ENCODE measurements around the gene RAP1A.

RAP1A gene

GRCh38 chr1:111734426-111734825 lies 114.8 kb downstream of the RAP1A start:
- peaks cover 5% of the 10 kb centered on the region; the same call in 1 of the 2 replicates for H3F3A ChIP-seq (ENCODE audit: insufficient read depth, low read length)
- no peak overlapping the region for H3K27ac ChIP-seq (ENCODE audit: low read length)
- H3K4me2 ChIP-seq (ENCODE audit: low read depth, low read length): no peak overlapping the region
- H3K79me2 ChIP-seq (ENCODE audit: low read length): peaks cover 3% of the 10 kb centered on the region; the same call in 1 of the 2 replicates
- no peaks in the 10 kb centered on the region for H3K9me3 ChIP-seq (replicated peaks; ENCODE audit: insufficient read depth, low read length)
- H4K20me1 ChIP-seq (ENCODE audit: insufficient read depth, low read length): no peaks in the 10 kb centered on the region
- no peak for DNase-seq
- H3K9me2 ChIP-seq (replicated peaks; ENCODE audit: insufficient read depth, low read length): no peaks in the 10 kb centered on the region
- H3K27me3 ChIP-seq (replicated peaks; ENCODE audit: insufficient read depth, low read length): no peaks in the 10 kb centered on the region
- H3K4me3 ChIP-seq (ENCODE audit: low read length): no peak overlapping the region
- no peaks in the 10 kb centered on the region for H3K36me3 ChIP-seq (replicated peaks; ENCODE audit: insufficient read depth, low read length)
- H3K4me1 ChIP-seq (ENCODE audit: low read length): peaks cover 8% of the 10 kb centered on the region
- no peak for TF ChIP-seq EZH2 (optimal IDR thresholded peaks at IDR 0.05; ENCODE audit: low read depth, low read length)
- TF ChIP-seq EZH2phosphoT487 (IDR thresholded peaks at IDR 0.05; ENCODE audit: low read length): no peak
- no peak for TF ChIP-seq CTCF (IDR thresholded peaks at IDR 0.05; ENCODE audit: low read length)
- no peak overlapping the region for H3K9ac ChIP-seq (ENCODE audit: low read length)
- no peak overlapping the region for H2AFZ ChIP-seq (ENCODE audit: low read length)

GRCh38 chr1:111734856-111735255 lies 115.3 kb downstream of the RAP1A start:
- TF ChIP-seq CTCF (IDR thresholded peaks at IDR 0.05; ENCODE audit: low read length) (no peak), EZH2 (optimal IDR thresholded peaks at IDR 0.05; ENCODE audit: low read depth, low read length) (no peak), EZH2phosphoT487 (IDR thresholded peaks at IDR 0.05; ENCODE audit: low read length) (no peak)
- H3K27me3 ChIP-seq (replicated peaks; ENCODE audit: insufficient read depth, low read length): no peaks in the 10 kb centered on the region
- no peak overlapping the region for H3K4me2 ChIP-seq (ENCODE audit: low read depth, low read length)
- H3K4me1 ChIP-seq (ENCODE audit: low read length): peaks cover 8% of the 10 kb centered on the region
- no peaks in the 10 kb centered on the region for H3K9me2 ChIP-seq (replicated peaks; ENCODE audit: insufficient read depth, low read length)
- no peak for DNase-seq
- no peak overlapping the region for H3K4me3 ChIP-seq (ENCODE audit: low read length)
- H3K9ac ChIP-seq (ENCODE audit: low read length): no peak overlapping the region
- no peak overlapping the region for H3K27ac ChIP-seq (ENCODE audit: low read length)
- no peaks in the 10 kb centered on the region for H3K36me3 ChIP-seq (replicated peaks; ENCODE audit: insufficient read depth, low read length)
- H3K9me3 ChIP-seq (replicated peaks; ENCODE audit: insufficient read depth, low read length): no peaks in the 10 kb centered on the region
- H3F3A ChIP-seq (ENCODE audit: insufficient read depth, low read length): peaks cover 5% of the 10 kb centered on the region; the same call in 1 of the 2 replicates
- peaks cover 3% of the 10 kb centered on the region; the same call in 1 of the 2 replicates for H3K79me2 ChIP-seq (ENCODE audit: low read length)
- no peak overlapping the region for H2AFZ ChIP-seq (ENCODE audit: low read length)
- H4K20me1 ChIP-seq (ENCODE audit: insufficient read depth, low read length): no peaks in the 10 kb centered on the region

- Histone ChIP-seq H3K4me1 (ENCODE audit: low read length) (peaks cover 8% of the 10 kb centered on the region), H3K27ac (ENCODE audit: low read length) (no peak overlapping the region), H3K36me3 (replicated peaks; ENCODE audit: insufficient read depth, low read length) (no peaks in the 10 kb centered on the region), H3K9ac (ENCODE audit: low read length) (no peak overlapping the region), H4K20me1 (ENCODE audit: insufficient read depth, low read length) (no peaks in the 10 kb centered on the region), H3K4me2 (ENCODE audit: low read depth, low read length) (no peak overlapping the region), H3F3A (ENCODE audit: insufficient read depth, low read length) (peaks cover 9% of the 10 kb centered on the region; the same call in 1 of the 2 replicates), H3K9me3 (replicated peaks; ENCODE audit: insufficient read depth, low read length) (no peaks in the 10 kb centered on the region), H2AFZ (ENCODE audit: low read length) (no peak overlapping the region), H3K4me3 (ENCODE audit: low read length) (no peak overlapping the region), H3K27me3 (replicated peaks; ENCODE audit: insufficient read depth, low read length) (no peaks in the 10 kb centered on the region), H3K79me2 (ENCODE audit: low read length) (peaks cover 3% of the 10 kb centered on the region; the same call in 1 of the 2 replicates), H3K9me2 (replicated peaks; ENCODE audit: insufficient read depth, low read length) (no peaks in the 10 kb centered on the region)
- no peak for DNase-seq
- TF ChIP-seq EZH2phosphoT487 (IDR thresholded peaks at IDR 0.05; ENCODE audit: low read length) (no peak), EZH2 (optimal IDR thresholded peaks at IDR 0.05; ENCODE audit: low read depth, low read length) (no peak), CTCF (IDR thresholded peaks at IDR 0.05; ENCODE audit: low read length) (no peak)
Measured at GRCh38 chr1:111735321-111735720, 115.7 kb downstream of the RAP1A start.
